Measurements from ENCODE around the gene EOLA1. TPM values are rescaled to one million over a fixed set of nuclear protein-coding genes. Genes with fewer than 3 reads are reported as not detected.
"Not testable (repeated sequence)": the region's sequence is repeated elsewhere in the genome, so short reads cannot be mapped to it uniquely, and the experiment has no call there.

The EOLA1 gene
- total RNA-seq, 1 donor from 2014 or later: 20.7 TPM

DNA sequence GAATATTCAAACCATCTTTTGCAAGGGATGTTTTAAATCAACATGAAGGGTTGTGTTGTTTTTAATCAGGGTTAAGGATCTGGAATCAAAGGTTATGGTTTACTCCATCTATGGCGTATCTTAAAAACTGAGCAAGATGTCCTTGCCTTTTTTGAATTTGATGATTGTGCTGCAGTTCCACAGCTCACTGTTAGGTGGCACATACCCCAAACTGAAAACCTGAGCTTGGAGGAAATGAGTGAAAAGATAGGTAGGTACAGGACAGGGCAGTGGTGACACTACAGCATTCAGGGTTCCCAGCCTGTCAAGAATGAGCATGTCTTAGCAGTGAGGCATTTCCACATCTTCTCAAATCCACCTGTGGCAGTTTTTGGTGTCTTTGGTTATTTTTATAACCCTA is 13.1 kb upstream of the EOLA1 start:
- Mint-ChIP-seq H3K27ac (peak overlapping the region; percentile 83), H3K36me3 (no peaks in the 10 kb centered on the region), H3K4me3 (peak overlapping the region; percentile 21), H3K27me3 (no peaks in the 10 kb centered on the region), H3K9me3 (no peaks in the 10 kb centered on the region), H3K4me1 (ENCODE audit: unreplicated experiment) (peaks cover 4% of the 10 kb centered on the region)
- no peak for DNase-seq (ENCODE audit: extremely low spot score, unreplicated experiment)
- TF ChIP-seq, protein P1, sequence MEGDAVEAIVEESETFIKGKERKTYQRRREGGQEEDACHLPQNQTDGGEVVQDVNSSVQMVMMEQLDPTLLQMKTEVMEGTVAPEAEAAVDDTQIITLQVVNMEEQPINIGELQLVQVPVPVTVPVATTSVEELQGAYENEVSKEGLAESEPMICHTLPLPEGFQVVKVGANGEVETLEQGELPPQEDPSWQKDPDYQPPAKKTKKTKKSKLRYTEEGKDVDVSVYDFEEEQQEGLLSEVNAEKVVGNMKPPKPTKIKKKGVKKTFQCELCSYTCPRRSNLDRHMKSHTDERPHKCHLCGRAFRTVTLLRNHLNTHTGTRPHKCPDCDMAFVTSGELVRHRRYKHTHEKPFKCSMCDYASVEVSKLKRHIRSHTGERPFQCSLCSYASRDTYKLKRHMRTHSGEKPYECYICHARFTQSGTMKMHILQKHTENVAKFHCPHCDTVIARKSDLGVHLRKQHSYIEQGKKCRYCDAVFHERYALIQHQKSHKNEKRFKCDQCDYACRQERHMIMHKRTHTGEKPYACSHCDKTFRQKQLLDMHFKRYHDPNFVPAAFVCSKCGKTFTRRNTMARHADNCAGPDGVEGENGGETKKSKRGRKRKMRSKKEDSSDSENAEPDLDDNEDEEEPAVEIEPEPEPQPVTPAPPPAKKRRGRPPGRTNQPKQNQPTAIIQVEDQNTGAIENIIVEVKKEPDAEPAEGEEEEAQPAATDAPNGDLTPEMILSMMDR (conservative IDR thresholded peaks at IDR 0.05): peak; percentile 62

- Mint-ChIP-seq H3K36me3 (no peaks in the 10 kb centered on the region), H3K4me3 (no peak overlapping the region), H3K27me3 (no peaks in the 10 kb centered on the region), H3K4me1 (ENCODE audit: unreplicated experiment) (peaks cover 4% of the 10 kb centered on the region), H3K27ac (peak overlapping the region; percentile 83), H3K9me3 (no peaks in the 10 kb centered on the region)
- no peak for DNase-seq (ENCODE audit: extremely low spot score, unreplicated experiment)
- TF ChIP-seq, protein P1 (conservative IDR thresholded peaks at IDR 0.05): no peak
Observed at GRCh38 chrX:149528381-149528780, 12.4 kb upstream of the EOLA1 start.

DNA sequence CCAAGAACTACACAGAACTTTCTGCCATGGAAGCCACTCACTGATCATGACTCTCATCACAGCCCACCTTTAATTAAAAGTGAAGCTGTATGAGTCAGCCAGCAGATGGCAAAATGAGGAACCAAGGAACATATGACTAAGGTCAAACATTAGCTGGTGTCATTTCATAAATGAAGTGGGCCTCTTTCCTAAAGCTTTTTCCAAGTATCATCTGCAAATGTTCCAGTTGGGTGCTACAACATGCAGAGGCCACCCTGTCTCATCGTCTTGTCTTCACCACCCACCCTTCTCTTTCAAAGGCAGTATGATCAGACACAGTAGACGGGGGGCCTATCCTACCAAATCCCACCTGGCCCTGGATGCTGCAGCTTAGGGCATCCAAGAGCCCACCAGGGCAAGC is 9.2 kb upstream of the EOLA1 start:
- Mint-ChIP-seq H3K4me1 (ENCODE audit: unreplicated experiment) (peaks cover 4% of the 10 kb centered on the region), H3K27ac (no peak overlapping the region), H3K36me3 (no peaks in the 10 kb centered on the region), H3K27me3 (no peaks in the 10 kb centered on the region), H3K4me3 (no peak overlapping the region), H3K9me3 (no peaks in the 10 kb centered on the region)
- TF ChIP-seq, protein P1 (conservative IDR thresholded peaks at IDR 0.05): no peak
- no peak for DNase-seq (ENCODE audit: extremely low spot score, unreplicated experiment)

DNA sequence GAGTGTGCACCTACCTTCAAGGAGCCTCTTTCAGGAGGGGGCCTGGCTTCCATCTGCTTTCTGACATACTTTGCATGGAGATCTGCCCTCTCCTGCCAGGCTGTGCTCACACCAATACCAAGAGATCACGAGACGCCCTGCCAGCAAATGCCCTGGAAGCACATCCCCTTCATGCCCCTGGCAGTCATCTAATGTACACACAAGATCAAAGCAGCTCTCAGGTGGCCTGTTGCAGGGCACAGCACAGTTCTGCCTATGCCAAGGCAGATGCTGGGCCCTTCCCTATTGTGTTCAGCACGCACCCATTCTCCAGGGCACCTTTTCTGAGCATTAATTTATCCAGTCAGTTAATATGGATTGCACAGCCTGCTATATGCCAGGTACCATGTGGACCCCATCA is 7.9 kb upstream of the EOLA1 start:
- not testable (repeated sequence) for H3K27ac Mint-ChIP-seq; H3K4me3 Mint-ChIP-seq; DNase-seq (ENCODE audit: extremely low spot score, unreplicated experiment); H3K36me3 Mint-ChIP-seq; H3K9me3 Mint-ChIP-seq; H3K4me1 Mint-ChIP-seq (ENCODE audit: unreplicated experiment); H3K27me3 Mint-ChIP-seq

- H3K27me3 Mint-ChIP-seq; H3K9me3 Mint-ChIP-seq; DNase-seq (ENCODE audit: extremely low spot score, unreplicated experiment); H3K36me3 Mint-ChIP-seq; H3K27ac Mint-ChIP-seq; H3K4me1 Mint-ChIP-seq (ENCODE audit: unreplicated experiment); H3K4me3 Mint-ChIP-seq: not testable (repeated sequence)
Observed at GRCh38 chrX:149533999-149534398, 6.8 kb upstream of the EOLA1 start.

DNA sequence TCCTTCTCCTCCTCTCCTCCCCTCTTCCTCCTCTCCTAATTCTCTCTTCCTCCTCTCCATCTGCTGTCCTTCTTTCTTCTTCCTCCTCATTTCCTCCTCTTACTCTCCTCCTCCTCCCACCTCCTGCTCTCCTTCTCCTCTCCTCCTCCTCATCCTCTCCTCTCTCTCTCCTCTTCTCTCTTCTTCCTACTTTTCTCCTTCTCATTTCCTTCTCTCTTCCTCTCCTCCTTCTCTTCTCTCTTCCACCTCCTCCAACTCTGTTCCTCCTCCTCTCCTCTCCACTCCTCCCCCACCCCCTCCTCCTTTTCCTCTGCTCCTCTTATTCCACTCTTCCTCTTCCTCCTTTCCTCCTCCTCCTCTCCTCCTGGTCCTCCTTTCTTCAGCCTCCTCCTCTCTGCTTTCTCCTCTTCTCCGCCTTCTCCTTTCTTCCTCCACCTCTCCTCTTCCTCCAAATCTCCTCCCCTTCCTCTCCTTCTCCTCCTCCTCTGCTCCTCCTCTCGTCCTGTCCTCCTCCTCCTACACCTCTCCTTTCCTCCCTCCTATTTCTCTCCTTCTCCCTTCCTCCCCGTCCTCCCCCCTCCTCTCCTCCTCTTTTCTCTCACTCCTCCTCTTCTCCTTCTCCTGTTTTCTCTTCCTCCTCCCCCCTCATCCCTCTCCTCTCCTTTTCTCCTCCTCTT is 5.7 kb upstream of the EOLA1 start:
- H3K27ac Mint-ChIP-seq; H3K4me3 Mint-ChIP-seq; DNase-seq (ENCODE audit: extremely low spot score, unreplicated experiment); H3K9me3 Mint-ChIP-seq; H3K27me3 Mint-ChIP-seq; H3K36me3 Mint-ChIP-seq; H3K4me1 Mint-ChIP-seq (ENCODE audit: unreplicated experiment): not testable (repeated sequence)

GRCh38 chrX:149537474-149537873 is 3.3 kb upstream of the EOLA1 start:
- H3K27ac Mint-ChIP-seq; H3K4me3 Mint-ChIP-seq; H3K4me1 Mint-ChIP-seq (ENCODE audit: unreplicated experiment); H3K36me3 Mint-ChIP-seq; DNase-seq (ENCODE audit: extremely low spot score, unreplicated experiment); H3K9me3 Mint-ChIP-seq; H3K27me3 Mint-ChIP-seq: not testable (repeated sequence)

Data from type B pancreatic cell (in vitro differentiated cells).